HG02642 (cell line): ENCODE measurements around the gene NXN.
A peak's percentile ranks its signal among the peaks of the same experiment; 100 is the strongest.

ENCODE experiments used
- ATAC-seq: cut with Tn5 transposase; IDR thresholded peaks from one replicate; pipeline ENCODE4 v1.9.1; 2021; ENCODE audit warnings: mild to moderate bottlenecking; ENCODE audit not compliant: unreplicated experiment, poor library complexity

NXN gene

GRCh38 chr17:979539-980405, at the start of gene NXN:
Gene NXN (minus strand): TSS chr17:979776.
- ATAC-seq, result peak; percentile 77

DNA sequence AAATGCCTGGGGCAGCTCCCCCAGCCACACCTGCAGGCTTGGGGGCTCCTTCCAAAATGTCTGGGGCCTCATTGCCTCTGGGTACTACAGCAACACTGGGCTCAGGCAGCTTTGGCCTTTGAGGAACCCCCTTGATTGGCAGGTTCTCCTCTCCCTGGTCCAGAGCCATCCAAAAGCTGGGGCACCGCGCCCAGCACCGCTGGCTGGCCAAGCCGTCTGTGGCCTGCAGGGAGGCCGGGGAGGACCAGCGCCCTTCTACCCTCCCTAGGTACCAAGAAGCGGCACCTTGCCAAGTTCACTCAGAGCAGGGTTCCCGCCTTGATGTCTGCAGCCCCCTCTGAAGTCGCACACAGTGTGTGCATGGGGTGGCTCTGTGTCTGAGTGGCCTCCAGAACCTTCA, 47.5 kb upstream of the NXN start:
- ATAC-seq, result no peak

GRCh38 chr17:1026599-1026975, 47.0 kb upstream of the NXN start:
- no peak for ATAC-seq

- ATAC-seq, result no peak
These were observed 46.4 kb upstream of the NXN start for GRCh38 chr17:1025733-1026598.

- no peak for ATAC-seq
These were observed 44.5 kb upstream of the NXN start for GRCh38 chr17:1024076-1024475.

DNA sequence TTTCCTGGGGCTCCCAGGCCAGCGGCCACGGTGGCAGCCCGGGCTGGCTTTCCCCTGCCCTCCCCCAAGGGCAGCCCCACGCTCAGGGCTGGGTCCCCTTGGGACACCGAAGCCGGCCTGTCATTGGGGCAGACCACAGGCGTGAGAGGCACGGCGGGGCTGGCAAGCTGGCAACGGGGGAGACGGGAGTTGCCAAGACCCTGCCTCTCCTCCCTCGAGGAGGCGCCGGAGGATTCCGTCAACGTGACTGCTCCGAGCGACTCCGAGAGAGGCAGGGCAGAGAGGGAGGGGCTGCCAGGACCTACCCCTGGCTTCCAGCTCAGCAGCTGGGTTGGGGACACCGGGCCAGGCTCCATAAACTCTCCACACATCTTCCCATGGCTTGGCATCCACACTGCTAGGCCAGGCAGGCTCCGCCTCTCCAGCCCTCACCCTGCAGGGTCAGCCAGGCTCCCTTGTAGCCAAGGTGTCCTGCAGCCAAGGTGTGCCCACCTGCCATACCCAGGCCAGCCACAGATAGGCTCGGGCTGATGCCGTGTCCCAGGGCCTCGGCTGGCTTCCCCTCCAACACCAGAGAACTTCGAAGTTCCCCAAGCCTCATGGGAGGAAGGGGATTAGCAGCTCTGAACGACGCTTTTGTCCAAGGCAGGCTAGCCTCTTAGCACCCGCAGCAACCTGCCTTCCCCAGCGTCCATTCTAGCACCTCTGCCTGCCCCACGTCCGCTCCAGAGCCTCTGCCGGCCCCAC, 42.9 kb upstream of the NXN start:
- no peak for ATAC-seq

GRCh38 chr17:1021147-1021546, 41.6 kb upstream of the NXN start:
- no peak for ATAC-seq

- no peak for ATAC-seq
These were observed 39.9 kb upstream of the NXN start for GRCh38 chr17:1019451-1019850.

DNA sequence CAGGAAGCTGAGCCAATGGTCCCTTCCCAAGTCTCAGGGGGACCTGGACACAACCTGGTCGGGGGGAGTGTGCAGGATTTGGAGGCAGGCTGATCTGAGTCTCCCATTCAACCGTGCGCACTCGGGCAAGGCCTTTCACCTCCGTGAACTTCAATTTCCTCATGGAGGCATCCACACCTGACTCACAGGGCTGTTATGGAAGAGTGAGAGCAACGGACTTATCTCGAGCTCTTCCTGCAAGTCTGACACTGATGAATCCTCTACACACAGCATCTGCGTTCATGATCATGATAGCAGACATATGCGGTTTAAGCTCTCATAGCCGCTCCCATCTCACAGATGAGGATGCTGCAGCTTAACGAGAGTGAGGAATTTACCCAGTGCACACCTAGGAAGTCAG, 39.0 kb upstream of the NXN start:
- ATAC-seq, result no peak

- ATAC-seq, result no peak
These were observed 34.1 kb upstream of the NXN start for GRCh38 chr17:1013729-1014090.

GRCh38 chr17:1012823-1013728, 33.5 kb upstream of the NXN start:
- no peak for ATAC-seq

- no peak for ATAC-seq
These were observed 32.5 kb upstream of the NXN start for GRCh38 chr17:1011760-1012735.

GRCh38 chr17:1011138-1011537, 31.6 kb upstream of the NXN start:
- no peak for ATAC-seq

GRCh38 chr17:1010586-1010985, 31.0 kb upstream of the NXN start:
- ATAC-seq, result no peak

GRCh38 chr17:1010086-1010450, 30.5 kb upstream of the NXN start:
- no peak for ATAC-seq

GRCh38 chr17:1009229-1010085, 29.9 kb upstream of the NXN start:
- no peak for ATAC-seq

DNA sequence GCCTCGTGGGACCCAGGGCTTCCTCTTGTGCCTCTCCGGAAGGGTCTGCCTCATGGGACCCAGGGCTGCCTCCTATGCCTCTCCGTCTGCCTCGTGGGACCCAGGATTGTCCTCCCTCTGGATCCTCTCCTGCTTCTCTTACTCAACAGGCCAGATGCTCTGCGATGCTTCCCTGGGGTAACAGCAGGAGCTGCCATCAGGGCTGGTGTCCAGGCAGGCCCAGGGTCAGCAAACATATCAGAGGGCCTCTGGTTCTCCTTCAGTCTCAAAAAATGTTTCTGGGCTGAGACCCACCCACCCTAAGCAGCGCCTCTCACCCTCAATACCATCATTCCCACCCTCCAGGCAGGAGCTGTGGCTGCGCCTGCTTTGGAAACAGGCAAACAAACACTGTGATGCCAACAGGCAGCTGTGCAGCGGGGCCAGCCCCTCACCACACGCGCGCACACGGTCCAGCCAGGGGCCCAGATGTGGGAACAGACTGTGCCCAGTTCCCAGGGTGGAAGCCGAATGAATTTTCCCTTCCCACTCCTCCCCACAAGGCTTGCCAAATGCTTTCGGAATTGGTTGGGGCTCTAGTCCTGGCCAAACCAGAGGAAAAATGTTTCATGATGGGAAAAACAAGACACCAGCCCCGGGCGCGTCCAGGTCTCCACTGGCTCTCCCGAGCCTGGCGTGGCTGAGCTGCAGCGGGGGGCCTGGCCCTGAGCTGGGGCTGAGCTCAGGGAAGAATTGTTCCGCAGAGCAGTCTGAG, 28.6 kb upstream of the NXN start:
- no peak for ATAC-seq
